Neuronal stem cell (in vitro differentiated cells): ENCODE results near the gene THOC5.
"Not testable (repeated sequence)": the region's sequence is repeated elsewhere in the genome, so short reads cannot be mapped to it uniquely, and the experiment has no call there.

Experiments used
- DNase-seq: peaks from one replicate; pipeline ENCODE4 v3.0.0-alpha.2; 2013; ENCODE audit warnings: low spot score
- H2AFZ ChIP-seq: one replicate; pipeline ENCODE4 v1.6.1; 2013; ENCODE audit warnings: mild to moderate bottlenecking, low read length, inconsistent platforms
- H2AK5ac ChIP-seq: 2 replicates; pipeline ENCODE4 v1.6.1; 2013; ENCODE audit warnings: low read depth, mild to moderate bottlenecking, inconsistent platforms, low read length, moderate library complexity, mixed read lengths
- H2BK120ac ChIP-seq: 2 replicates; pipeline ENCODE4 v1.6.1; 2013; ENCODE audit warnings: low read depth, mild to moderate bottlenecking, inconsistent platforms, low read length, moderate library complexity, mixed read lengths
- H2BK12ac ChIP-seq: one replicate; pipeline ENCODE4 v1.6.1; 2013; ENCODE audit warnings: low read length, inconsistent platforms
- H2BK15ac ChIP-seq: 2 replicates; pipeline ENCODE4 v1.6.1; 2013; ENCODE audit warnings: mild to moderate bottlenecking, low read length, inconsistent platforms, mixed read lengths
- H2BK5ac ChIP-seq: one replicate; pipeline ENCODE4 v1.6.1; 2013; ENCODE audit warnings: inconsistent platforms, mild to moderate bottlenecking, low read length, moderate library complexity
- H3K14ac ChIP-seq: one replicate; pipeline ENCODE4 v1.6.1; 2013; ENCODE audit warnings: low read length, inconsistent platforms
- H3K18ac ChIP-seq: 2 replicates; pipeline ENCODE4 v1.6.1; 2013; ENCODE audit warnings: low read length, inconsistent platforms
- H3K23ac ChIP-seq: 2 replicates; pipeline ENCODE4 v1.6.1; 2013; ENCODE audit warnings: low read depth, mild to moderate bottlenecking, mixed read lengths, low read length, inconsistent platforms; ENCODE audit not compliant: poor library complexity
- H3K27ac ChIP-seq: replicated peaks from 3 replicates; pipeline ENCODE4 v1.5.1; 2013; ENCODE audit warnings: low read length, inconsistent platforms
- H3K27me3 ChIP-seq, 3 experiments: 2 replicates each; pipeline ENCODE4 v1.6.1; 2013; ENCODE audit warnings: low read length in 3 of 3, mild to moderate bottlenecking in 2 of 3, inconsistent platforms in 1 of 3, low read depth in 1 of 3, mixed read lengths in 1 of 3, moderate library complexity in 1 of 3; ENCODE audit not compliant: control insufficient read depth in 3 of 3, insufficient read depth in 3 of 3
- H3K36me3 ChIP-seq, 2 donors: replicated peaks in 1 of 2; 2 replicates each; pipeline ENCODE4 v1.6.1; 2013; ENCODE audit warnings: low read length in 2 of 2; ENCODE audit not compliant: control insufficient read depth in 2 of 2, insufficient read depth in 2 of 2
- H3K4ac ChIP-seq: 2 replicates; pipeline ENCODE4 v1.6.1; 2013; ENCODE audit warnings: inconsistent platforms, mild to moderate bottlenecking, low read length, moderate library complexity
- H3K4me1 ChIP-seq, 2 donors: 1 replicate in 1 of 2; 2 replicates in 1 of 2; pipeline ENCODE4 v1.6.1; 2013; ENCODE audit warnings: low read length in 2 of 2, low read depth in 1 of 2; ENCODE audit not compliant: control insufficient read depth in 2 of 2, insufficient read depth in 1 of 2
- H3K4me2 ChIP-seq: one replicate; pipeline ENCODE4 v1.6.1; 2013; ENCODE audit warnings: mild to moderate bottlenecking, low read length, inconsistent platforms; ENCODE audit not compliant: insufficient read depth, poor library complexity, severe bottlenecking
- H3K4me3 ChIP-seq, 2 donors: 2 replicates each; pipeline ENCODE4 v1.5.1; 2013; ENCODE audit warnings: low read length in 2 of 2, mild to moderate bottlenecking in 2 of 2, inconsistent platforms in 1 of 2, moderate library complexity in 1 of 2
- H3K79me1 ChIP-seq: one replicate; pipeline ENCODE4 v1.6.1; 2013; ENCODE audit warnings: low read depth, mild to moderate bottlenecking, inconsistent platforms, low read length, moderate library complexity
- H3K9ac ChIP-seq: one replicate; pipeline ENCODE4 v1.6.1; 2013; ENCODE audit warnings: mild to moderate bottlenecking, low read depth, low read length, inconsistent platforms; ENCODE audit not compliant: poor library complexity
- H3K9me3 ChIP-seq, 2 donors: replicated peaks in 1 of 2; 2 replicates each; pipeline versions ENCODE3 to v1.6.1; 2013; ENCODE audit warnings: low read length in 2 of 2, mild to moderate bottlenecking in 2 of 2, inconsistent platforms in 1 of 2, low read depth in 1 of 2, mixed read lengths in 1 of 2, moderate library complexity in 1 of 2; ENCODE audit not compliant: control insufficient read depth in 2 of 2, insufficient read depth in 1 of 2
- H4K8ac ChIP-seq: one replicate; pipeline ENCODE4 v1.6.1; 2013; ENCODE audit warnings: low read depth, mild to moderate bottlenecking, inconsistent platforms, low read length, moderate library complexity
- H4K91ac ChIP-seq: one replicate; pipeline ENCODE4 v1.6.1; 2013; ENCODE audit warnings: low read length, low read depth, mild to moderate bottlenecking, inconsistent platforms; ENCODE audit not compliant: poor library complexity
- WGBS, 2 donors: extraction: QIAGEN DNeasy Blood & Tissue Kit; methylation state at CpG; one replicate each; pipeline ENCODE4 v1.1.7; 2013; ENCODE audit warnings: missing lambda C conversion rate in 2 of 2, mixed read lengths in 1 of 2; ENCODE audit not compliant: insufficient read length in 2 of 2, insufficient replicate concordance in 1 of 2; ENCODE audit errors: extremely low coverage in 2 of 2; 5-methylcytosine and 5-hydroxymethylcytosine counted together

The THOC5 gene

GRCh38 chr22:29594447-29594846 is 40.9 kb upstream of the THOC5 start:
- H2AK5ac ChIP-seq, H2BK15ac ChIP-seq, H2BK120ac ChIP-seq, H2BK12ac ChIP-seq, H3K27me3 ChIP-seq, H3K9ac ChIP-seq, H3K79me1 ChIP-seq, H3K23ac ChIP-seq, H4K91ac ChIP-seq, H3K4me2 ChIP-seq, H3K27ac ChIP-seq, H4K8ac ChIP-seq, H3K9me3 ChIP-seq, H3K4me3 ChIP-seq, H3K18ac ChIP-seq, DNase-seq, H2AFZ ChIP-seq, H3K14ac ChIP-seq, H3K4me1 ChIP-seq, H3K4ac ChIP-seq, H3K36me3 ChIP-seq, H2BK5ac ChIP-seq: not testable (repeated sequence)
- no CpG with 5 or more reads among the region's 6 CpGs for whole genome bisulfite sequencing, 2 donors

- Histone ChIP-seq H3K9ac (no peak overlapping the region), H2BK15ac (no peak overlapping the region), H2BK5ac (no peak overlapping the region), H2BK120ac (no peak overlapping the region), H3K4me2 (no peak overlapping the region), H3K23ac (no peak overlapping the region), H3K79me1 (no peaks in the 10 kb centered on the region), H3K4me1 (no peaks in the 10 kb centered on the region), H3K27ac (no peak overlapping the region), H3K27me3 (no peaks in the 10 kb centered on the region), H3K14ac (no peak overlapping the region), H3K4me3 (no peak overlapping the region), H2AK5ac (no peak overlapping the region), H3K4ac (no peak overlapping the region), H4K8ac (no peak overlapping the region), H3K36me3 (no peaks in the 10 kb centered on the region), H2BK12ac (no peak overlapping the region), H4K91ac (no peak overlapping the region), H3K9me3 (no peaks in the 10 kb centered on the region), H3K18ac (no peak overlapping the region), H2AFZ (no peak overlapping the region)
- no CpG with 5 or more reads among the region's 4 CpGs for WGBS, 2 donors
- DNase-seq: no peak
Observed at GRCh38 chr22:29593923-29594322, 40.4 kb upstream of the THOC5 start.

GRCh38 chr22:29587938-29588699 is 34.6 kb upstream of the THOC5 start:
- H3K4me2 ChIP-seq: no peak overlapping the region
- no peak overlapping the region for H2AK5ac ChIP-seq
- no peak overlapping the region for H3K9ac ChIP-seq
- H3K4ac ChIP-seq: no peak overlapping the region
- H2BK15ac ChIP-seq: no peak overlapping the region
- no peaks in the 10 kb centered on the region for H3K79me1 ChIP-seq
- H3K27ac ChIP-seq: no peak overlapping the region
- H4K91ac ChIP-seq: no peak overlapping the region
- H3K36me3 ChIP-seq: no peaks in the 10 kb centered on the region
- no peaks in the 10 kb centered on the region for H3K9me3 ChIP-seq
- no peak overlapping the region for H3K14ac ChIP-seq
- DNase-seq: no peak
- no CpG with 5 or more reads among the region's 9 CpGs for WGBS, 2 donors
- H2AFZ ChIP-seq: no peak overlapping the region
- H3K4me1 ChIP-seq: no peaks in the 10 kb centered on the region
- H3K23ac ChIP-seq: no peak overlapping the region
- H2BK5ac ChIP-seq: no peak overlapping the region
- H4K8ac ChIP-seq: no peak overlapping the region
- no peaks in the 10 kb centered on the region for H3K27me3 ChIP-seq
- no peak overlapping the region for H2BK120ac ChIP-seq
- no peak overlapping the region for H3K18ac ChIP-seq
- no peak overlapping the region for H2BK12ac ChIP-seq
- no peak overlapping the region for H3K4me3 ChIP-seq

GRCh38 chr22:29586193-29586705 is 32.7 kb upstream of the THOC5 start:
- no CpG with 5 or more reads among the region's 4 CpGs for WGBS, 2 donors
- H3K4me1 ChIP-seq, H3K4me2 ChIP-seq, H3K27ac ChIP-seq, H4K91ac ChIP-seq, H3K4me3 ChIP-seq, H3K18ac ChIP-seq, H3K27me3 ChIP-seq, H2BK12ac ChIP-seq, H3K9ac ChIP-seq, H2BK120ac ChIP-seq, H2BK15ac ChIP-seq, DNase-seq, H3K4ac ChIP-seq, H2AK5ac ChIP-seq, H3K9me3 ChIP-seq, H4K8ac ChIP-seq, H3K23ac ChIP-seq, H3K14ac ChIP-seq, H3K79me1 ChIP-seq, H3K36me3 ChIP-seq, H2BK5ac ChIP-seq, H2AFZ ChIP-seq: not testable (repeated sequence)
